Skeletal muscle tissue (tissue), 4 donors: ENCODE results near the gene CDON. TPM values are rescaled to one million over a fixed set of nuclear protein-coding genes. Genes with fewer than 3 reads are reported as not detected.

ENCODE experiments used
- H3K27ac ChIP-seq: one replicate; pipeline ENCODE4 v1.7.0; 2013; ENCODE audit warnings: mild to moderate bottlenecking, low read depth, low read length, inconsistent platforms
- H3K27me3 ChIP-seq, 3 donors: one replicate each; pipeline ENCODE4 v1.7.0; 2013; ENCODE audit warnings: low read length in 3 of 3; ENCODE audit not compliant: control insufficient read depth in 3 of 3, insufficient read depth in 3 of 3
- H3K36me3 ChIP-seq, 3 donors: one replicate each; pipeline ENCODE4 v1.7.0; 2013; ENCODE audit warnings: low read length in 3 of 3; ENCODE audit not compliant: control insufficient read depth in 3 of 3, insufficient read depth in 3 of 3
- H3K4me1 ChIP-seq, 3 donors: one replicate each; pipeline ENCODE4 v1.7.0; 2013; ENCODE audit warnings: low read length in 3 of 3, mild to moderate bottlenecking in 3 of 3; ENCODE audit not compliant: control insufficient read depth in 3 of 3, insufficient read depth in 3 of 3
- H3K4me3 ChIP-seq, 3 donors: one replicate each; pipeline ENCODE4 v1.7.0; 2013; ENCODE audit warnings: low read length in 3 of 3
- H3K9ac ChIP-seq, 3 donors: one replicate each; pipeline ENCODE4 v1.7.0; 2013; ENCODE audit warnings: low read length in 3 of 3, mild to moderate bottlenecking in 3 of 3, moderate library complexity in 2 of 3, low read depth in 1 of 3
- H3K9me3 ChIP-seq, 3 donors: one replicate each; pipeline ENCODE4 v1.7.0; 2013; ENCODE audit warnings: low read length in 3 of 3; ENCODE audit not compliant: control insufficient read depth in 3 of 3
- total RNA-seq: library from RNA; depleted of rRNA; stranded (reverse); fragments of >200 nt; gene quantifications from one replicate; pipeline ENCODE4 v1.2.3, GENCODE V29; 2014
- donor health status: Osteomylitis.

The CDON gene
- total RNA-seq, 1 donor from 2014 or later: 28.7 TPM

GRCh38 chr11:125941619-125942611 is 120.8 kb downstream of the CDON start:
- H3K27me3 ChIP-seq: no peaks in the 10 kb centered on the region
- H3K27ac ChIP-seq: no peak overlapping the region
- peak overlapping the region in 2 of 3 donors; percentile 40 to 54 for H3K9ac ChIP-seq
- H3K9me3 ChIP-seq: no peaks in the 10 kb centered on the region
- peaks cover 5 to 8% (median 5%) of the 10 kb centered on the region in 3 donors for H3K4me1 ChIP-seq
- H3K4me3 ChIP-seq: peak overlapping the region in 1 of 3 donors; percentile 23
- H3K36me3 ChIP-seq: no peaks in the 10 kb centered on the region

- Histone ChIP-seq H3K4me3 (no peak overlapping the region), H3K9ac (no peak overlapping the region), H3K9me3 (no peaks in the 10 kb centered on the region), H3K36me3 (no peaks in the 10 kb centered on the region), H3K27ac (no peak overlapping the region), H3K27me3 (no peaks in the 10 kb centered on the region), H3K4me1 (peaks cover 5 to 8% (median 5%) of the 10 kb centered on the region in 3 donors)
Observed at GRCh38 chr11:125941267-125941618, 121.4 kb downstream of the CDON start.

- Histone ChIP-seq H3K9ac (no peak overlapping the region), H3K4me1 (peaks cover 5 to 7% (median 5%) of the 10 kb centered on the region in 3 donors), H3K36me3 (no peaks in the 10 kb centered on the region), H3K27me3 (no peaks in the 10 kb centered on the region), H3K9me3 (no peaks in the 10 kb centered on the region), H3K4me3 (no peak overlapping the region), H3K27ac (no peak overlapping the region)
Observed at GRCh38 chr11:125940145-125940544, 122.5 kb downstream of the CDON start.

DNA sequence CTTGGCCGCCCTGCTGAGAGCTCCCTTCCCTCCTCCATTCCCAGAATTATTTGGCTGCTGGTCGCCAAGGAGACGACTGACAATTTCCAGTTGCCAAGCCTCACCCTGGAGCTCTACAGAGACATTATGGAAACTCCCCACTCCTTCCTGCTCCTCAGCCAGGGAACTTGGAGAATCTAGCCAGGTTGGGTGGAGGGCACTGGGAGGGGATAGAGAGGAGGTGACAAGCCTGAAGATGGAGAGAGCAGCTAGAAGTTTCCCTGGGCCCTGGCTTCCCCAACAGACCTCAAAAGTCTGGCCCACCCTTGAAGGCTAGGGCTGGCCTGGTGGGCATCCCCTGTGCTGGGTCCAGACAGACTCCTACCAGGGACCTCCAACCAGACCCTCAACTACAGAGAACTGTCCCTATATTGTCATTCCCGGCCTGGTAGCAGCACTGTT is 123.6 kb downstream of the CDON start:
- Histone ChIP-seq H3K9ac (no peak overlapping the region), H3K27ac (no peak overlapping the region), H3K36me3 (no peaks in the 10 kb centered on the region), H3K4me1 (peaks cover 5% of the 10 kb centered on the region in 3 donors), H3K27me3 (no peaks in the 10 kb centered on the region), H3K4me3 (no peak overlapping the region), H3K9me3 (no peaks in the 10 kb centered on the region)

GRCh38 chr11:125938418-125938817 is 124.2 kb downstream of the CDON start:
- Histone ChIP-seq H3K4me1 (peaks cover 5% of the 10 kb centered on the region in 3 donors), H3K9ac (no peak overlapping the region), H3K27ac (no peak overlapping the region), H3K4me3 (no peak overlapping the region), H3K9me3 (no peaks in the 10 kb centered on the region), H3K27me3 (no peaks in the 10 kb centered on the region), H3K36me3 (no peaks in the 10 kb centered on the region)

GRCh38 chr11:125935618-125936199 is 127.0 kb downstream of the CDON start:
- H3K9me3 ChIP-seq: no peaks in the 10 kb centered on the region
- no peak overlapping the region for H3K9ac ChIP-seq
- H3K4me1 ChIP-seq: no peaks in the 10 kb centered on the region
- H3K27ac ChIP-seq: no peak overlapping the region
- H3K36me3 ChIP-seq: no peaks in the 10 kb centered on the region
- H3K4me3 ChIP-seq: no peak overlapping the region
- H3K27me3 ChIP-seq: no peaks in the 10 kb centered on the region

DNA sequence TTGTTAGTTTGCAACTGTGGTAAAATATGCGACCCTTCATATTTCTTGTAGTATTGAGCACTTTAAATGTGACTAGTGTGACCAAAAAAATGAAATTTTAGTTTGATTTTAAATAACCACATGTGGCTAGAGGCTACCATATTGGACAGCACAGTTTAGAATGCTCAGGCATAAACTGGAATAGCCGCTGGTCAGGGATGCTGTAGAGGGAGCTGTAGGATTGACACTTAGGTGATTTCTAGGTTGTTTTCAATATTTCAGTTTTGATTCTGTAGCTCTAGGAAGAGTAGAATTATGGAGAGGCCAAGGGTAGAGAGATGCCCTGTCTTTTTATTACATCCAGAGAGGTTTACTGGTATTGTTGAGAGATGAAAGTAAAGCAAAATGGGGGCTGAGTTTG is 127.6 kb downstream of the CDON start:
- no peak overlapping the region for H3K27ac ChIP-seq
- H3K4me1 ChIP-seq: no peaks in the 10 kb centered on the region
- no peak overlapping the region for H3K9ac ChIP-seq
- H3K36me3 ChIP-seq: no peaks in the 10 kb centered on the region
- H3K9me3 ChIP-seq: no peaks in the 10 kb centered on the region
- no peaks in the 10 kb centered on the region for H3K27me3 ChIP-seq
- H3K4me3 ChIP-seq: no peak overlapping the region

- Histone ChIP-seq H3K27ac (no peak overlapping the region), H3K36me3 (no peaks in the 10 kb centered on the region), H3K4me1 (no peaks in the 10 kb centered on the region), H3K9me3 (no peaks in the 10 kb centered on the region), H3K27me3 (peaks cover 0 to 2% (median 0%) of the 10 kb centered on the region in 3 donors), H3K9ac (no peak overlapping the region), H3K4me3 (no peak overlapping the region)
Observed at GRCh38 chr11:125934473-125934872, 128.2 kb downstream of the CDON start.

GRCh38 chr11:125933030-125933813 is 129.4 kb downstream of the CDON start:
- Histone ChIP-seq H3K9ac (no peak overlapping the region), H3K4me1 (no peaks in the 10 kb centered on the region), H3K9me3 (no peaks in the 10 kb centered on the region), H3K27me3 (peaks cover 0 to 2% (median 0%) of the 10 kb centered on the region in 3 donors), H3K4me3 (no peak overlapping the region), H3K36me3 (no peaks in the 10 kb centered on the region), H3K27ac (no peak overlapping the region)
